ENCODE results near the gene ZBTB8A.
"Not testable (repeated sequence)": the region's sequence is repeated elsewhere in the genome, so short reads cannot be mapped to it uniquely, and the experiment has no call there.

Gene ZBTB8A

GRCh38 chr1:32622806-32623681, 83.8 kb downstream of the ZBTB8A start:
- DNase-seq = no peak

DNA sequence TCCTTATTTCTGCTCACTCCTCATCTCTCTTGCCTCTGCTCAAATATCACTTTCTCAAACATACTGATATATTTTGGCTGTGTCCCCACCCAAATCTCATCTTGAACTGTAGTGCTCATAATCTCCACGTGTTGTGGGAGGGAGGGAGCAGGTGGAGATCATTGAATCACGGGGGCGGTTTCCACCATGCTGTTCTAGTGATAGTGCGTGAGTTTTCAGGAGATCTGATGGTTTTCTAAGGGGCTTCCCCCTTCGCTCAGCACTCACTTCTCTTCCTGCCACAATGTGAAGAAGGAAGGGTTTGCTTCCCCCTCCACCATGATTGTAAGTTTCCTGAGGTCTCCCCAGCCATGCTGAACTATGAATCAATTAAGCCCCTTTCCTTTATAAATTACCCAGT, 84.5 kb downstream of the ZBTB8A start:
- peak in 1 of 3 donors; percentile 10 for DNase-seq

- DNase-seq = no peak
These were observed 86.9 kb downstream of the ZBTB8A start for GRCh38 chr1:32626176-32626575.

GRCh38 chr1:32627596-32628162, 88.5 kb downstream of the ZBTB8A start:
- no peak for DNase-seq

DNA sequence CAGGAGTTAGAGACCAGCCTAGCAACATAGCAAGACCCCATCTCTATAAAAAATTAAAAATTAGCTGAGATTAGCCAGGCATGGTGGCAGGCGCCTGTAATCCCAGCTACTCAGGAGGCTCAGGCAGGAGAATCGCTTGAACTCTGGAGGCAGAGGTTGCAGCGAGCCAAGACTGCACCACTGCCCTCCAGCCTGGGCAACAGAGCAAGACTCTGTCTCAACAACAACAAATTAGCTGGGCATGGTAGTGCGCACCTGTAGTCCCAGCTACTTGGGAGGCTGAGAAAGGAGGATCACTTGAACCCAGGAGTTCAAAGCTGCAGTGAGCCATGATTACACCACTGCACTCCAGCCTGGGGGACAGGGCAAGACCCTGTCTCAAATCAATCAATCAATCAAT, 90.9 kb downstream of the ZBTB8A start:
- not testable (repeated sequence) for DNase-seq

- no peak for DNase-seq
These were observed 93.6 kb downstream of the ZBTB8A start for GRCh38 chr1:32632829-32633228.

- no peak for DNase-seq
These were observed 96.5 kb downstream of the ZBTB8A start for GRCh38 chr1:32635508-32636277.

DNA sequence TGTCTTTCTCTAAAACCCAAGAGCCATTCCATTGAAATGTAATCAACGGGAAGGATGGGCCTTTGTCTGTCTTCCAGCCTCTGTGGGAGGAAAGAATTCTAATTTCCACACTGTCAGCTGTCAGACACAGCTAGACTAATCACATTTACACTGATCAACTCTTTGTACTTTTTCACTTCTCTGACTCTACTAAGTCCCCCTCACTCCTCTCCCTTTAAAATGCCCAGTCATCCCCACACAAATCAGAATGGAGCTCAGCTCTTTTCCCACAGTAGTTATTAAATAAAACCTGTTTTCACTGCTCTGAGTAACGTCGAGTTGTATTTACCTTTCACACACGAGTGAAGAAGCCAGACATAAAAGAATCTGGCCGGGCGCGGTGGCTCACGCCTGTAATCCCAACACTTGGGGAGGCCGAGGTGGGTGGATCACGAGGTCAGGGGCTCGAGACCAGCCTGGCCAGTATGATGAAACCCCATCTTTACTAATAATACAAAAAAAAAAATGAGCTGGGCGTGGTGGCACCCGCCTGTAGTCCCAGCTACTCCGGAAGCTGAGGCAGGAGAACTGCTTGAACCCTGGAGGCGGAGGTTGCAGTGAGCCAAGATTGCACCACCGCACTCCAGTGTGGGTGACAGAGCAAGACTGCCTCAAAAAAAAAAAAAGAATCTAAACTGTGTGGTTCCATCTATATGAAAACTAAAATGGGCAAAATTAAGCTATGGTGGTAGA, 97.9 kb downstream of the ZBTB8A start:
- peak in 2 of 3 donors; percentile 46 to 66 for DNase-seq

- no peak for DNase-seq
These were observed 100.4 kb downstream of the ZBTB8A start for GRCh38 chr1:32639489-32640075.

DNA sequence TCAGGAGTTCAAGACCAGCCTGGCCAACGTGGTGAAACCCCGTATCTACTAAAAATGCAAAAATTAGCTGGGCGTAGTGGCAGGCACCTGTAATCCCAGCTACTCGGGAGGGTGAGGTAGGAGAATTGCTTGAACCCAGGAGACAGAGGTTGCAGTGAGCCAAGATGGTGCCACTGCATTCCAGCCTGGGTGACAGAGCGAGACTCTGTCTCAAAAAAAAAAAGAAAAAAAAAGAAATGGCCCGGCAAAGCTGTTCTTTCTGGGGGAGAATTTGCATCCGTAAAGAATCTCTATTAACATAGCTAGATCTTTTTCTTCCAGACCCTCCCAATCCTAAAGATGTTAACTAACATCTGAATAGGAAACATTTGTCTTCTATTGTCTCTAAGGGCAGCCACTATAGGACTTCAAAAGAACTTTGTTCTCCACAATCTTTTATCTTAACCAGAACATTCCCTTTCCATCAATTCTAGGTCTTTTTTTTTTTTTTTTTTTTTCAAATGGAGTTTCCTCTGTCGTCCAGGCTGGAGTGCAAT, 103.1 kb downstream of the ZBTB8A start:
- not testable (repeated sequence) for DNase-seq

DNA sequence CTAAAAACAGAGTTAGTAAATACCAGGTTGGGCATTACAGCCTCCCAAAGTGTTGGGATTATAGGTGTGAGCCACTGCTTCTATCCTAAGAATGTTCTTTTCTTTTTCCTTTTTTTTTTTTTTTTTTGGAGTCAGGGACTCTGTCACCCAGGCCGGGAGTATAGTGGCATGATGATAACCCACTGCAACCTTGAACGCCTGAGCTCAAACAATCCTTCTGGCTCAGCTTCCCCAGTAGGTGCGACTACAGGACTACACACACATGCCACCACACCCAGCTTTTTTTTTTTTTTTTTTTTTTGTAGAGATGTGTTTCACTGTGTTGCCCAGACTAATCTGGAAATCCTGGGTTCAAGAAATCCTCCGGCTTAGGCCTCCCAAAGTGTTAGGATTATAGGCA, 105.2 kb downstream of the ZBTB8A start:
- DNase-seq = no peak

DNA sequence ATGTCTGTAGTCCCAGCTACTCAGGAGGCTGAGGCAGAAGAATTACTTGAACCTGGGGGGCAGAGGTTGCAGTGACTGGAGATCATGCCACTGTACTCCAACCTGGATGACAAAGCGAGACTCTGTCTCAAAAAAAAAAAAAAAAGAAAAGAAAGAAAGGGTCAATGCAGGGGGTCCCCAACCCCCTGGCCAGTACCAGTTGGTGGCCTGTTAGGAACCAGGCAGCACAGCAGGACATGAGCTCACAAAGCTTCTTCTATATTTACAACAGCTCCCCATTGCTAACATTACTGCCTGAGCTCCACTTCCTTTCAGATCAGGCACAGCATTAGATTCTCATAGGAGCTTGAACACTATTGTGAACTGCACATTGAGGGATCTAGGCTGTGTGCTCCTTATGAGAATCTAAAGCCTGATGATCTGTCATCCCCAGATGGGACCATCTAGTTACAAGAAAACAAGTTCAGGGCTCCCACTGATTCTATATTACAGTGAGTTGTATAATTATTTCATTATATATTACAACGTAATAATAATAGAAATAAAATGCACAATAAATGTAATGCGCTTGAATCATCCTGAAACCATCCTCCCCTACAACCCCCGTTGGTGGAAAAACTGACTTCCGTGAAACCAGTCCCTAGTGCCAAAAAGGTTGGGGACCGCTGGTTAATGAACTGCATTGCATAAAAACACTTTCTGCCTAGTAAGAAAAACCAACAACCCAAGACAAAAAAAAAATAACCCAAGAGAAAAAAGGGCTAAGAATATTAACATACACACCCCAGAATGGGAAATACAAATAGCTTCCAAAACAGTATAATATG, 108.3 kb downstream of the ZBTB8A start:
- DNase-seq = no peak

- DNase-seq = peak; percentile 95 to 97 (median 96)
These were observed 111.1 kb downstream of the ZBTB8A start, which contains the start of gene ZBTB8OS for GRCh38 chr1:32650248-32650751. Gene ZBTB8OS (minus strand): TSS chr1:32650550. CDS start chr1:32650529, 21 bp downstream.

GRCh38 chr1:32650752-32651460, 111.7 kb downstream of the ZBTB8A start, which contains the start of gene RBBP4:
Gene RBBP4 (plus strand): TSS chr1:32651208. CDS start chr1:32651307, 99 bp downstream.
- DNase-seq = peak; percentile 98 to 100 (median 100)

GRCh38 chr1:32651461-32652073, 112.3 kb downstream of the ZBTB8A start:
- no peak for DNase-seq

DNA sequence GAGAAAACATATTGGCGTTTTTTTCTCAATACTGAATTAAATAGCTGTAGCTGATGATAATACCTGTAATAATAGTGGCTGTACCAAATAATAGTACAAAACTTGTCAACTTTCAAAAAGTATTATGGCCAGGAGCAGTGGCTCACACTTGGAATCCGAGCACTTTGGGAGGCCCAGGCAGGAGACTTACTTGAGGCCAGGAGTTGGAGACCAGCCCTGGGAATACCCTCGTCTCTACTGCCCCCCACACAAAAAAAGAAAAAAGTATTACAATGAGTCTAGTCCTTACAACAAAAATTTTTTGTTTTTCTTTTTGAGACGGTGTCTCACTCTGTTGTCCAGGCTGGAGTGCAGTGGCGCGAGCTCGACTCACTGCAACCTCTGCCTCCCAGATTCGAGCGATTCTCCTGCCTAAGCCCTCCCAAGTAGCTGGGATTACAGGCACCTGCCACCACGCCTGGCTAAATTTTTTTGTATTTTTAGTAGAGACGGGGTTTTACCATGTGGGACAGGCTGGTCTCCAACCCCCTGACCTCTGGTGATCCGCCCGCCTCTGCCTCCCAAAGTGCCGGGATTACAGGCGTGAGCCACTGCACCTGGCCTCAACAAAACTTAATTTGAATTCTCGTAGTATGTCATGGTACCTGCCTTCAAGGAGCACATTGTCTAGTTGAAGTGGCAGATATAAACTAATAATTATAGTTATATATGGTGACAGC, 113.2 kb downstream of the ZBTB8A start:
- DNase-seq = no peak
